K562 (cell line): Measurements from ENCODE around the gene KCTD7. TPM values are rescaled to one million over a fixed set of nuclear protein-coding genes. Genes with fewer than 3 reads are reported as not detected.
"Not testable (repeated sequence)": the region's sequence is repeated elsewhere in the genome, so short reads cannot be mapped to it uniquely, and the experiment has no call there.

Experiments used
- ATAC-seq: fragments of 200-7000 bp; cut with Tn5 transposase; 3 replicates; pipeline ENCODE4 v1.9.1; 2020; ENCODE audit warnings: moderate library complexity
- BruUV-seq: library from RNA; stranded (reverse); fragments of 400-500 nt; replicated peaks from 2 replicates; lab custom pipeline; 2021; lab: Mats Ljungman, UMichigan
- CTCF ChIA-PET: fragments of 300-600 bp; formaldehyde crosslinking; extraction: SDS; loops from one replicate; lab custom pipeline; 2021; ENCODE audit warnings: low intra/inter-chr PET ratio; lab: Yijun Ruan, JAX
- POLR2A ChIA-PET: fragments of 300-600, 350-650 bp; sonication (Branson Sonifier 250); formaldehyde crosslinking; extraction: SDS; loops from one replicate; lab custom pipeline; 2021; ENCODE audit warnings: antibody characterized with exemption, inconsistent platforms; lab: Yijun Ruan, JAX
- DNase-seq, 4 experiments: peaks; one replicate each; pipeline versions ENCODE4 v3.0.0 to v3.0.0-alpha.2; 2011 to 2018; ENCODE audit warnings: low spot score in 3 of 4, mixed read lengths in 3 of 4; ENCODE audit errors: extremely low read depth in 1 of 4
- FAIRE-seq: peaks from 2 replicates; lab custom pipeline; 2011; peaks lifted over from hg19 to GRCh38; lab: Jason Lieb, UNC
- H2AFZ ChIP-seq: 2 replicates; pipeline ENCODE4 v1.6.0; 2011; ENCODE audit warnings: low read depth, low read length, control low read depth, inconsistent platforms
- H3K27ac ChIP-seq: fragments of 200-600 bp; 3 replicates; pipeline ENCODE4 v1.8.0; 2011; ENCODE audit warnings: low read depth, mild to moderate bottlenecking, control low read depth, inconsistent platforms, low read length, moderate library complexity, mixed read lengths; ENCODE audit errors: extremely low read depth
- H3K27me3 ChIP-seq, 2 experiments: fragments of 300-600 bp in 1 of 2; 2 replicates in 1 of 2; 3 replicates in 1 of 2; pipeline versions ENCODE4 v1.6.0 to v1.8.0; 2011; ENCODE audit warnings: inconsistent platforms in 2 of 2, low read length in 2 of 2, mild to moderate bottlenecking in 1 of 2, mixed read lengths in 1 of 2, moderate library complexity in 1 of 2; ENCODE audit not compliant: control insufficient read depth in 2 of 2, insufficient read depth in 2 of 2
- H3K36me3 ChIP-seq: fragments of 300-600 bp; 3 replicates; pipeline ENCODE4 v1.8.0; 2011; ENCODE audit warnings: mild to moderate bottlenecking, low read length, inconsistent platforms; ENCODE audit not compliant: control insufficient read depth, insufficient read depth
- H3K4me1 ChIP-seq, 2 experiments: fragments of 200-600 bp in 1 of 2; replicated peaks in 1 of 2; 2 replicates in 1 of 2; 3 replicates in 1 of 2; pipeline versions ENCODE4 v1.5.1 to v1.8.0; 2011; ENCODE audit warnings: inconsistent platforms in 2 of 2, low read length in 2 of 2, mild to moderate bottlenecking in 1 of 2, mixed read lengths in 1 of 2, moderate library complexity in 1 of 2; ENCODE audit not compliant: control insufficient read depth in 2 of 2, insufficient read depth in 2 of 2
- H3K4me2 ChIP-seq: 2 replicates; pipeline ENCODE4 v1.6.1; 2011; ENCODE audit warnings: low read length, control low read depth, inconsistent platforms, mixed read lengths; ENCODE audit not compliant: insufficient read depth
- H3K4me3 ChIP-seq: fragments of 200-600 bp; sonication (generic), shearing (Covaris generic); 2 replicates; pipeline ENCODE4 v1.5.1; 2016; ENCODE audit warnings: control low read depth, inconsistent platforms
- H3K79me2 ChIP-seq: fragments of 200-600 bp; 3 replicates; pipeline ENCODE4 v1.8.0; 2011; ENCODE audit warnings: low read length, inconsistent platforms; ENCODE audit not compliant: control insufficient read depth, insufficient read depth
- H3K9ac ChIP-seq, 2 experiments: 2 replicates each; pipeline versions ENCODE4 v1.6.0 to v1.6.1; 2011; ENCODE audit warnings: low read depth in 2 of 2, low read length in 2 of 2, control low read depth in 1 of 2, inconsistent platforms in 1 of 2, mild to moderate bottlenecking in 1 of 2, mixed read lengths in 1 of 2; ENCODE audit not compliant: insufficient read depth in 1 of 2
- H3K9me1 ChIP-seq: one replicate; pipeline ENCODE4 v1.6.0; 2011; ENCODE audit warnings: inconsistent platforms, mild to moderate bottlenecking, low read length, moderate library complexity; ENCODE audit not compliant: control insufficient read depth, insufficient read depth
- H3K9me3 ChIP-seq: replicated peaks from 2 replicates; pipeline ENCODE4 v1.5.1; 2011; ENCODE audit warnings: low read depth, low read length, inconsistent platforms; ENCODE audit not compliant: control insufficient read depth, insufficient read depth
- H4K20me1 ChIP-seq: replicated peaks from 2 replicates; pipeline ENCODE4 v1.6.1; 2011; ENCODE audit warnings: low read length, inconsistent platforms, mixed read lengths; ENCODE audit not compliant: control insufficient read depth, insufficient read depth
- WGBS: fragments of 100-300 bp; shearing (Covaris generic); methylation state at CpG from one replicate; pipeline ENCODE4 v1.1.6; 2016; ENCODE audit warnings: low coverage, mixed read lengths; ENCODE audit not compliant: insufficient coverage; ENCODE audit errors: missing lambda C conversion rate; 5-methylcytosine and 5-hydroxymethylcytosine counted together
- in situ Hi-C: fragments of 300-500 bp; cut with MboI; formaldehyde crosslinking; loops from 4 replicates; pipeline ENCODE4 v1.15.0; 2018; ENCODE audit warnings: inconsistent platforms, mixed read lengths
- intact Hi-C: fragments of 100-400 bp; cut with micrococcal nuclease; formaldehyde crosslinking; loops from 2 replicates; pipeline ENCODE4 v1.14.2; 2022
- polyA plus RNA-seq, 8 experiments: library from polyadenylated mRNA; depleted of rRNA in 4 of 8; stranded (reverse) in 5 of 8; unstranded in 3 of 8; fragments of >200 nt; fragmentation: Nextera tagmentation in 2 of 8; fragmentation: Illumina TruSeq in 1 of 8; extraction: Ambion mirVana in 2 of 8; extraction: Trizol in 1 of 8; gene quantifications; 2 replicates each; pipeline versions ENCODE4 v1.2.1 to v1.2.3, GENCODE V29; 2011 to 2014; ENCODE audit warnings: inconsistent platforms in 1 of 8, missing spikeins in 1 of 8
- total RNA-seq, 7 experiments: library from RNA; depleted of rRNA in 6 of 7; stranded (reverse); fragments of >200 nt in 6 of 7; fragmentation: Illumina TruSeq in 2 of 7; extraction: Trizol in 2 of 7; gene quantifications; 2 replicates each; pipeline versions ENCODE4 v1.2.1 to v1.2.3, GENCODE V29; 2011 to 2021; ENCODE audit warnings: low replicate concordance in 1 of 7
- TF ChIP-seq, protein P1 (sequence below): sonication (generic); IDR thresholded peaks from 2 replicates; pipeline ENCODE4 v1.6.1; 2016

The KCTD7 gene
- total and polyA plus RNA-seq, 9 of the 15 experiments (the other 6 are each of a cell fraction or from before 2014, with no cell fraction given) = 1.5 to 26.0 (median 9.0) TPM

DNA sequence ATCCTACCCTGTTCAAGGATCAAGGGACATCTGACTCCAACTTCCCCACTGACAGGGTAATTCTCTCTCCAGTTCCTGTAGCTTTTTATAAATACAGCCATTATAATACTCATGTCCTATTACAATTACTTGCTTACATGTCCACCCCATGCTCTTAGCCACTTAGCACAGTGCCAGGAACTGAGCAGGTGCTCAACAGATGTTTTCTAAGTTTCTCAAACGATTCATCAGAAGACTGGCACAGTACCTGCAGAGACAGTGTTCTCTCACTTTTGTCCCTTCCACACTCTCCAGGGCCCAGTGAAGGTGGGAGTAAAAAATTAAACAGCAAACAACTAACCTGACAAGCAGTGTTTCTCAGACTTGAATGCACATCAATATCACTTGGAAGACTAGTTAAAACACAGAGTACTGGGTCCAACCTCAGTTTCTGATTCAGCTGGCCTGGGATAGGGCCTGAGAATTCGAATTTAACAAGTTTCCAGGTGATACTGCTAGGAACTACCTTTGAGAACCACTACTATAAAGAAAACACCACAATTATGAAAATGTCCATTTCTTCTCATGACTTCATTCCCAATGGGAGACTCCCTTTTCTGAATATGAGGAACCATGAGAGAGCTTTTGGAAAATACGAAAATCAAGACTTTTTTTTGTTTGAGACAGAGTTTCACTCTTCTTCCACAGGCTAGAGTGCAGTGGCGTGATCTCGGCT is 39.7 kb upstream of the KCTD7 start:
- peak overlapping the region in 1 of 2 experiments; percentile 71; a peak in 1 of 4 replicates for H3K9ac ChIP-seq
- peaks cover 33% of the 10 kb centered on the region; the same call in 1 of the 3 replicates for H3K36me3 ChIP-seq
- H3K27ac ChIP-seq, intact Hi-C loops, ATAC-seq, H2AFZ ChIP-seq, in situ Hi-C loops: not testable (repeated sequence)
- TF ChIP-seq, protein P1, sequence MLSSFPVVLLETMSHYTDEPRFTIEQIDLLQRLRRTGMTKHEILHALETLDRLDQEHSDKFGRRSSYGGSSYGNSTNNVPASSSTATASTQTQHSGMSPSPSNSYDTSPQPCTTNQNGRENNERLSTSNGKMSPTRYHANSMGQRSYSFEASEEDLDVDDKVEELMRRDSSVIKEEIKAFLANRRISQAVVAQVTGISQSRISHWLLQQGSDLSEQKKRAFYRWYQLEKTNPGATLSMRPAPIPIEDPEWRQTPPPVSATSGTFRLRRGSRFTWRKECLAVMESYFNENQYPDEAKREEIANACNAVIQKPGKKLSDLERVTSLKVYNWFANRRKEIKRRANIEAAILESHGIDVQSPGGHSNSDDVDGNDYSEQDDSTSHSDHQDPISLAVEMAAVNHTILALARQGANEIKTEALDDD = peak; percentile 12; the same call in 1 of the 2 replicates
- TF ChIP-seq, all 486 proteins: peak for 1; not testable (repeated sequence) for 485
- peaks cover 15% of the 10 kb centered on the region for H4K20me1 ChIP-seq
- H3K27me3 ChIP-seq, H3K9me3 ChIP-seq, H3K4me2 ChIP-seq, H3K4me3 ChIP-seq, DNase-seq, FAIRE-seq, CTCF ChIA-PET, H3K9me1 ChIP-seq: not testable (repeated sequence)
- BruUV-seq = TSS peak; percentile 8
- POLR2A ChIA-PET = interaction anchor here (0.8 to 0.9 kb wide), 2 partner anchors 18 to 100 kb away, joined by 3 read pairs; no protein-coding TSS in a partner anchor
- peaks cover 16 to 22% of the 10 kb centered on the region in 2 experiments for H3K4me1 ChIP-seq
- 63% methylated on average over 5 of the region's 5 CpGs for WGBS
- H3K79me2 ChIP-seq = peaks cover 85% of the 10 kb centered on the region
